HG03039 (cell line): ENCODE data around the gene STPG4.
"Not testable (repeated sequence)": the region's sequence is repeated elsewhere in the genome, so short reads cannot be mapped to it uniquely, and the experiment has no call there.

Source experiments
- ATAC-seq: cut with Tn5 transposase; IDR thresholded peaks from one replicate; pipeline ENCODE4 v1.9.1; 2021; ENCODE audit warnings: mild to moderate bottlenecking, moderate library complexity; ENCODE audit not compliant: unreplicated experiment

The STPG4 gene

DNA sequence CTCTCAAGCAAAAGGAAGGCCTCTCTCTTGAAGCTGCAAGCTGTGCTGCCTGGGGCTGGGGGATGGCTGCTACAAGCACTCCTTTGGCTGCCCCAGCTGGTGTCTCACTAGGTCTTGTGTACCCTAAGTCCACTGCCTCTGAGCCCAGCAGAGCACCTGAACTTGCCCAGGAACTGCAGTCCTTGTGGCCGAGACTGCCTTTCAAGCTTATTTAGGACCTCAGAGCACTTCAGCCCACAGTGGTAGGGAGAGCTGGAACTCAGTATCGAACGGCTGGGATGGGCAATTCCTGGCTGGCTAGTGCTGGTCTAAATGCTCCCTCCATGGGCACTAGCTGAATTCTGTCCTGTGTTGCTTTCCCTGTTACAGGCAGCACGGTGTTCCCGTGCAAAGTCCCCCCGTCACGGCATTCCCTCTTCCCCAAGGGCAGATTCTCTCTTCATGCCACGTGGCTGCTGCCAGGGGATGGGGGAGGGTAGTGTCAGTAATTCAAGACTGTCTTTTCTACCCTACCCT lies 25.9 kb downstream of the STPG4 start:
- no peak for ATAC-seq

DNA sequence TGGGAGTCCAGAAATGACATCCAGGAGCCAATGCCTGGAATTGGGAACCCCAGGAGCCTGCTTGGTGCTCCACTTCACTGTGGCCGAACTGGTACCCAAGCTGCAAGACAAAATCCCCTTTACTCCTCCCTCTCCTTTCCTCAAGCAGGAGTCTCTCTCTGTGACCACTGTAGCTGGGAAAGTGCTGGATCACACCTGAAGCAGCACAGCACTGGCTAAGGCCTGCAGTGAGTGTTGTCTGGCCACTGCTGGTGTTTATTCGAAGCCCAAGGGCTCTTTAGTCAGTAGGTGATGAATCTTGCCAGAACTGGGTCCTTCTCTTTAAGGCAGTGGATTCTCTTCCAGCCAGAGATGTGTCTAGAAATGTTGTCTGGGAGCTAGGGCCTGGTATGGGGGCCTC lies 26.4 kb downstream of the STPG4 start:
- no peak for ATAC-seq

DNA sequence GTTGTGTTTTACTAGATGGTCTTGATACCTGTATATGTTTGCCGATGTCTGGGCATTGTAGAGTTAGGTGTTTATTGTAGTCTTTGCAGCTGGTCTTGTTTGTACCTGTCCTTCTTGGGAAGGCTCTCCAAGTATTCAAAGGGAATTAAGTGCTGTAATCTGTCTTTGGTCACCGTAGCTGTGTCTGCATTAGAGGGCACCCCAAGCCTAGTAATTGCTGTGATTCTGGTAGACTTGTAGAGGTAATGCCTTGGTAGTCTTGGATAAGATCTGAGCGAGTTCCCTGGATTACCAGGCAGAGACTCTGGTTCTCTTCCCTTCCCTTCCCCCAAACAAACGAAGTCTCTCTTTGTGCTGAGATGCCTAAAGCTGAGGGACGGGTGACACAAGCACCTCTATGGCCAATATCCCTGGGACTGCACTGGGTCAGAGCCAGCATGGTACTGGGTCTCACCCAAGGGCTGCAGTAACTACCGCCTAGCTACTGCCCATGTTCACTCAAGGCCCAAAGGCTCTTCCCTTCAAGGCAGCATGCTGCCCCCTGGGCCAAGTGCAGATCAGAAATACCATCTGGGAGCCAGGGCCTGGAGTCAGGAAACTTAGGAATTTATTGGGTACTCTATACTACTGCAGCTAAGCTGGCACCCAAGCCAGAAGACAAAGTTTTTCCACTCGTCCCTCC lies 27.1 kb downstream of the STPG4 start:
- ATAC-seq = no peak

DNA sequence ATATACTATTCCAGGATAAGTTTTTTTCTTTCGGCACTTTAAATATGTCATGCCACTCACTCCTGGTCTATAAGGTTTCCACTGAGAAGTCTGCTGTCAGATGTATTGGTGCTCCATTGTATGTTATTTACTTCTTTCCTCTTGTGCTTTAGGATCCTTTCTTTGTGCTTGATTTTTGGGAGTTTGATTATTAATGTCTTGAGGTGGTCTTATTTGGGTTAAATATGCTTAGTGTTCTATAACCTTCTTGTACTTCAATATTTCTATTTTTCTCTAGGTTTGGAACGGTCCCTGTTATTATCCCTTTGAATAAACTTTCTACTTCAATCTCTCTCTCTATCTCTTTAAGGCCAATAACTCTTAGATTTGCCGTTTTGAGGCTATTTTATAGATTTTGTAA lies 28.3 kb downstream of the STPG4 start:
- ATAC-seq = no peak

DNA sequence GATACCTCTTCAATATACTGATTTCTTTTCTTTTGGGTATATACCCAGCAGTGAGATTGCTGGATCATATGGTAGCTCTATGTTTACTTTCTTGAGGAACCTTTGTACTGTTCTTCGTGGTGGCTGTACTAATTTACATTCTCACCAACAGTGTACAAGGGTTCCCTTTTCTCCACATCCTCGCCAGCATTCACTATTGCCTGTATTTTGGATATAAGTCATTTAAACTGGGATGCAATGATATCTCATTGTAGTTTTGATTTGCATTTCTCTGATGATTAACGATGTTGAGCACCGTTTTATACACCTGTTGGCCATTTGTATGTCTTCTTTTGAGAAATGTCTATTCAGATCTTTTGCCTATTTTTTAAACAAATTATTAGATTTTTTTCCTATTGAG lies 30.4 kb downstream of the STPG4 start:
- not testable (repeated sequence) for ATAC-seq

DNA sequence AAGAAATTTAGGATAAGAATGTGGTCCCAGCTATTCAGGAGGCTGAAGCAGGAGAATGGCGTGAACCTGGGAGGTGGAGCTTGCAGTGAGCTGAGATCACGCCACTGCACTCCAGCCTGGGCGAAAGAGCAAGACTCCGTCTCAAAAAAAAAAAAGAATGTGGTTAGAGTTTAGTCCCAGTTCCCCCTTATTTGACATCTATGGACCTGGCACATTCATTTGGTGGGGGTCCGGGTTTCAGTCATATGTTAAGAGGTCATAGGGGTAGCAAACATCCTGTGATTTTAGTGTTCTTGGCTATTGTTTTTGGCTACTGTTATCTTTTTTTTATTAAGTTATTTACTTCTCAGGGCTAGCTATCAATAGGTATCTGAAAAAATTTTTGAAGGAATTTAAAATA lies 34.7 kb downstream of the STPG4 start:
- ATAC-seq = not testable (repeated sequence)

DNA sequence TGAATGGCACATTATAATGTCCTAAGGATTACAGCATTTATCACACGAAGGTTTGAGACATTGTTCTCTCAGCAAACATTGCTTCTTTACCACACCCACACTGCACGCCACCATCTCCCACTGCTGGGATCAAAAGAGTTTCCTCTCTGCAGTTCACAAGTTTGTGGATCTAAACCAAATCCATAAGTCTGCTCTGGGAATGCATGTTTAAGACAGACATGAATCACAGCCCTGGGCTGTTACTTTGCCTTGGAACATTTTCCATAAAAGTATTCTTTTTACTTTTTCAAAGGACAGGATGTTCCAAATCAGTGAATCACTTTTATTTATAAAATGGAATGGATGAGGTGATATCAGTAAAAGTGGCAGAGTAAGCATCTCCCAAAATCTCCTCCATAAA lies 36.1 kb downstream of the STPG4 start:
- ATAC-seq = no peak

DNA sequence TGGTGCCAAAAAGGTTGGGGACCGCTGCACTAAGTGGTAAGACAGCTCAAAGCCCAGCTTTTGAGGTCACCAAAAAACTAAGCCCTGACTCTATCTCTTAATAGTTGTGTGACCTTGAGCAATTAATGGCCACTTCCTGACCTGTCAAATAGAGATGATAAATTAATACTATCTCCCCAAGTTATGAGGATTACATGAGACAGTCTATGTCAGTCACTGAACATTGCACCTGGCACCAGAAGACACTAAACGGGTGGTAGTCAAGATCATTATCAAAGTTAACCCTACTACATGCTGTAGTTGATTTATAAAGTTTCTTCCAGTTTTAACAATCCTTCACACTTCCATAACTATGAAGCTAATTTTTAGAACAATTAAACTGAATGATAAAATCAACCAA lies 36.5 kb downstream of the STPG4 start:
- no peak for ATAC-seq

DNA sequence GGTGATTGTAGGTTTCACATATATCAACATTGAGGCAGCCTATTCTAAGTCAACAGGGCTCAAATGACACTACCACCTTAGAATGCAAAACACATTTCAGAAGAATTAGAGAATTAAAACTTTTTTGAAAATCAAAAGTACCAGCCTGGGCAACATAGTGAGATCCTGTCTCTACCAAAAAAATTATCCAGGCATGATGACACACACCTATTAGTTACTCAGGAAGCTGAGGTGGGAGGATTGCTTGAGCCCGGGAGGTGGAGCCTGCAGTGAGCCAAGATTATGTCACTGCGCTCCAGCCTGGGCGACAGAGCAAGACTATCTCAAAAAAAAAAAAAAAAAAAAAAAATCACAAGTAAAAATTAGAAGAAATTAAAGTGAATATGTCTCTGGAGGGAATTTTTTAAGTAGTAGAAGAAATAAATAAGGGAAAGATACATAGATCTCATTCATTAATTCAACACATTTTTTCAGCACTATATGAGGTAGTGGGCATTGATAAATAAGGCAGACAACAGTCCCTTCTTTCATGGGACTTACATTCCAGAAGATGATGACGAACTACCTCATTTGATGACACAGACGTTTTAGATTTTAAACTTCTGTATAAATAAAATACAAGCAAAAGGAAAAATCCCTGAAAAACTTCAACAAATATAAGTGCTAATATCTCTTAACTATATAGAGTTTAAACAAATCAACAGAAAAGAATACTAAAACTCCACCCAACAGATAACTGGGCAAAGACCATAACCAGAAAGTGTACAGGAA lies 42.3 kb downstream of the STPG4 start:
- ATAC-seq = no peak

DNA sequence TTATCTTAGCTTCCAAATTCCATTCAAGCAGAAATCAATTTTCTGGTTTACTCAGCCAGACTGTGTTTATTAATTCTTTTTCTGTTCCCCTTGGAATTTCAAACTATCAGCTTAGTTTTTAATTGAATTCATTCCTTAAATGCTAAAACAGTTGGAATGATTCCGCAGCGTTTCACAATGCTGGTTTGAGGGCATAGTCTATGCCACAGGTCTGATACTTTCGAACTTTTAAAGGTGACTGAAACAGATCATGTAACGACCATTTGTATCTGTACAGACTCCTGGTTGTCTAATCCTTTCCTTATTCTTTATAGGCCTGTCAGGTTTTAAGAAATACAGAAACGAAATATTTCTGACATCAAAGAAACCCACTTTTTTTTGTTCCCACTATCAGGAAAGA lies 45.4 kb downstream of the STPG4 start:
- ATAC-seq = no peak

DNA sequence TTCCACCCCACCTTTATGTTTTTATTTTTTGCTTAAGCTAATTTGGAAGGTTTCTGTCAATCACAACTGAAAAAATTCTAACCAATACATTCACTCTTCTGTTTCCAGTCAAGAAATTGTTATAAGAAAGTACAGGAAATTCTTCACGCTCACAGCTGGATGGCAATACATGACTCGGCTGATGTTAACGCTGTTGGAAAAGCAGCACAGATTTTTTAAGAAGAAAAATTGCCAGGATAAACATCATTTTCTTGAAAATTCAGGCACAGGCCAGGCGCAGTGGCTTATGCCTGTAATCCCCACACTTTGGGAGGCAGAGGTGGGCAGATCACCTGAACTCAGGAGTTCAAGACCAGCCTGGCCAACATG lies 46.1 kb downstream of the STPG4 start:
- no peak for ATAC-seq

DNA sequence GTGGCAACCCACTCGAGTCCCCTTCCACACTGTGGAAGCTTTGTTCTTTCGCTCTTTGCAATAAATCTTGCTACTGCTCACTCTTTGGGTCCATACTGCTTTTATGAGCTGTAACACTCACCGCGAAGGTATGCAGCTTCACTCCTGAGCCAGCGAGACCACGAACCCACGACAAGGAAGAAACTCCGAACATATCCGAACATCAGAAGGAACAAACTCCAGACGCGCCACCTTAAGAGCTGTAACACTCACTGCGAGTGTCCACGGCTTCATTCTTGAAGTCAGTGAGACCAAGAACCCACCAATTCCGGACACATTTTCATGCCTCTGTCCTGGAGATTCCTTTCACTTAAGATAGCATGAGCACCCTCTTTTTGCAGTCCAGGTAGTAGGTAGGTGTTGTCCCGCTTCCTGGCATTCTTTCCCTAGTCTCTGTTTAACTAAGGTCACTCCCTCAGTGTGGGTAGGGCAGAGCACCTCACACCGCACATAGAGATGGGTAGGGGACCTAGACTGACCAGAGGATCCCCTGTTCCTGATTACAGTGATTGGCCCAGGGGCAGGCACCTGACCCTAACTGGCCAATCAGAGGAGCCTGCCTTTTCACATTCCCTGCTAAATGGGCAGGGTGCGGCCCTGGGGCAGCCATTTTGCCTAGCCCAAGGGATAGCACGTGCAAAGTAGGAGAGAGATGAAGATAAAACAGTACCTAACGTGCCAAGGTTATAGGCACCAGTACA lies 46.7 kb downstream of the STPG4 start:
- ATAC-seq = not testable (repeated sequence)

DNA sequence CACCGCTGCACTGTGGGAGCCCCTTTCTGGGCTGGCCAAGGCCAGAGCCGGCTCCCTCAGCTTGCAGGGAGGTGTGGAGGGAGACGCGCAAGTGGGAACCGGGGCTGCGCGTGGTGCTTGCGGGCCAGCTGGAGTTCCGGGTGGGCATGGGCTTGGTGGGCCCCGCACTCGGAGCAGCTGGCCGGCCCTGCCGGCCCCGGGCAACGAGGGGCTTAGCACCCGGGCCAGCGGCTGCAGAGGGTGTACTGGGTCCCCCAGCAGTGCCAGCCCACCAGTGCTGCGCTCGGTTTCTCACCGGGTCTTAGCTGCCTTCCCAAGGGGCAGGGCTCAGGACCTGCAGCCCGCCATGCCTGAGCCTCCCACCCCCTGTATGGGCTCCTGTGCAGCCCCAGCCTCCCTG lies 47.9 kb downstream of the STPG4 start:
- ATAC-seq = not testable (repeated sequence)

DNA sequence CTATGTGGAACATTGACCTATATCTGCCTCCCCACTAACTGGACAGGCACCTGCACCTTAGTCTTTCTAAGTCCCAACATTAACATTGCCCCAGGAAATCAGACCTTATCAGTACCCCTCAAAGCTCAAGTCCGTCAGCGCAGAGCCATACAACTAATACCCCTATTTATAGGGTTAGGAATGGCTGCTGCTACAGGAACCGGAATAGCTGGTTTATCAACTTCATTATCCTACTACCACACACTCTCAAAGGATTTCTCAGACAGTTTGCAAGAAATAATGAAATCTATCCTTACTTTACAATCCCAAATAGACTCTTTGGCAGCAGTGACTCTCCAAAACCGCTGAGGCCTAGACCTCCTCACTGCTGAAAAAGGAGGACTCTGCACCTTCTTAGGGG lies 48.9 kb downstream of the STPG4 start:
- not testable (repeated sequence) for ATAC-seq

DNA sequence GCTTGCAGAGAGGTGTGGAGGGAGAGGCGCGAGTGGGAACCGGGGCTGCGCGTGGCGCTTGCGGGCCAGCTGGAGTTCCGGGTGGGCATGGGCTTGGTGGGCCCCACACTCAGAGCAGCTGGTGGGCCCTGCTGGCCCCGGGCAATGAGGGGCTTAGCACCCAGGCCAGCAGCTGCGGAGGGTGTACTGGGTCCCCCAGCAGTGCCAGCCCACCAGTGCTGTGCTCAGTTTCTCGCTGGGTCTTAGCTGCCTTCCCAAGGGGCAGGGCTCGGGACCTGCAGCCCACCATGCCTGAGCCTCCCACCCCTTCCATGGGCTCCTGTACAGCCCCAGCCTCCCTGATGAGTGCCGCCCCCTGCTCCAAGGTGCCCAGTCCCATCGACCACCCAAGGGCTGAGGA lies 55.4 kb downstream of the STPG4 start:
- not testable (repeated sequence) for ATAC-seq

DNA sequence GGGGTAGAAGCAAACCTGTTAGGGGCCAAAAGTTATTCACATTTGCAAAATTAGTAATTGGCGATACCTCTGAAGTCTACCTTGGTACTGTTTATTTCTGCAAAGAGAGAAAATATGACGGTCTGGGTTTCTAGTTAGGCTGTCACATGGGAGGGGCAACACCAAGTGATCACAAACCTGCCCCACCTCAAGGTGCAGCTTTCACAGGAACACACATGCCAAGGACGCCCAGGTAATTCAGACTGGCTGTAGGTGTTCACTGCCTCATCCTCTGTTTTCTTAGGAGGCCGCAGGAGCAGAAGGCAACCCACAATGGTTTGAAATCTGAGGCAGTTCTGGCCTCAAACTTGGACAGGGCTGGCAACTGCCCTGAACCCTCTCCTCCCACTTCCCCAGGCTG lies 56.2 kb downstream of the STPG4 start:
- ATAC-seq = no peak

DNA sequence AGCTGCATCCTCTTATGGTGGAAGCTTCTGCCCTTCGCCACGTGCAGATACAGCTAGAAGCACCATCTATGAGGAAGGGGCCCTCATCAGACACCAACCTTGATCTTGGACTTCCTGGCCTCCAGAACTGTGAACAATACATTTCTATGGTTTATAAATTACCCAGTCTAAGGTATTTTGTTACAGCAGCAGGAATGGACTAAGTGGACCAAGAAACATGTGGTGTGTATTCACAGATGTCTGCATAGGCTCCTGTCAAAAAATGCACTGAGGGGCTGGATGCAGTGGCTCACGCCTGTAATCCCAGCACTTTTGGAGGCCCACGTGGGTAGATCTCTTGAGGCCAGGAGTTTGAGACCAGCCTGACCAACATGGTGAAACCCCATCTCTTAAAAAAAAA lies 57.5 kb downstream of the STPG4 start:
- ATAC-seq = no peak

DNA sequence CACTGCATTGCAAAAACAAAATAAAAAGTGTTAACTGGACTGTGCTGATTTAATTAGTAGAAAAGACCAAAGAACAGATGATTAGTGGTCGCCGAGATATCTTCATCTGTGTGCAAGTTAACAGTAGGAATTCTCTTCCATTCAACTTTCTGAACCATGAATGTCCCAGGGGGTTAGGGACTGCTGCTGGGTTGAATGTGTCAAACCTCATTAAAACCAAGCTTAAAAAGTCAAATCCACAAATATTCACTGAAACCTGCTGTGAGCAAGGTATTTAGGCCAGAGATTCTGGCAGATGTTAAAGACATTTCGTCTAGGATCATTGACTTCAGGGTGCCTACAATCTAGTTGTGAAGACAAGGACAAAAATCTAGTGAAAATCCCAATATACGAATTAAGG lies 58.7 kb downstream of the STPG4 start:
- ATAC-seq = no peak

DNA sequence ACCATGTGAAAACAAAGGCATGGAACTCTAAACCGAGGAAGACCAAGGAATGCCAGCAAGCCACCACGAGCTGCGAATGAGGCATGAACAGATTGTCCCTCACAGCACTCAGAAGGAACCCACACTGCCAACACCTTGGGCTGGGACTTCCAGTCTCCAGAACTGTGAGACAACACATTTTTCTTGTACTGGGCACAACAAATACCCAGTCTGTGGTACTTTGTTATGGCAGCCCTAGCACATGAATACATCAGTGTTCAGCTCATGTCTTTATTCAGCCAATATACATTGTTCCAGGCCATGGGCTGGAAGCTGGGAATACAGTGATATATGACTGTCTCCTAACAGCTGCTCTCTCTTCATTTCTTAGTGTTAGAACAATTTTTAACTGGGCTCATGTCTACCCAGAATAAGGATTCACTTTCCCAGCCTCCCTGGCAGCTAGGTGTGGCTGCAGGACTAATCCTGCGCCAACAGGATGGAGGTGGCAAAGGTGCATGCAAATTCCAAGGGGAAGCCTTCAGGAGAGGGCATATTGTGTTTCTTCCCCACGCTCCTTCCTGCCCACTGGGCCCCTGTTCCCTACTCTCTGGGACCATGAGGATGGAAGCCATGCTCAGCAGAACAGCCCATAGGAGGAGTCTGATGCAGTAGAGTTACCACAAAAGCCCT lies 59.6 kb downstream of the STPG4 start:
- ATAC-seq = no peak

DNA sequence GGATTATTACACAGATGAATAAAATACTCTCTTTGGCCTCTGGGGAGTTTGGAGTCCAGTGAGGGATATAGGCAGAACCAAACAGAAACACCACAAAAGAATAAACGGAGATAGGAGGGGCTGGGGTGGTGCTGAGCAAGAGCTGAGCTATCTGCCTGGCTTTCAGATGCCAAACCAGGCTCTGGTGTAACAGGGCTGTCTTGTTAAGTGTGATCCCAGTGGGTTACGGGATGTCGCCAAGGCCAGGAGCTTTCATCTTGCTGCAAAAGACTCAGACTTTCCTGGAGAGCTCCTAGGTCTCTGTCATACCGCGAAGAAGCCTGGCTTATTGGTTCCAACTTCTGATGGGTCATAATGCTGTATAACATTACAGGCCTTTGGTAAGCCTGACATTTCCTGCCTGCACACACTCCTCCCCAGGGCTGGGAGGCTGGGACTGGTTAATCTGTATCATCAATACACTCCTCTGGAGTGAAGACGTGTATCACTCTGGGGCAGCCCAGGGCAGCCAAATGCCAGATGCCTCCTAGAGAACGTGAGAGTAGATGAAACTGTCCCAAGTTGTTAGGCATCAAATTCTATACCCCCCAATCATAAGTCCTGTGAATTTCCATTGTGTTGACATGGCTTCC lies 60.5 kb downstream of the STPG4 start:
- ATAC-seq = no peak

DNA sequence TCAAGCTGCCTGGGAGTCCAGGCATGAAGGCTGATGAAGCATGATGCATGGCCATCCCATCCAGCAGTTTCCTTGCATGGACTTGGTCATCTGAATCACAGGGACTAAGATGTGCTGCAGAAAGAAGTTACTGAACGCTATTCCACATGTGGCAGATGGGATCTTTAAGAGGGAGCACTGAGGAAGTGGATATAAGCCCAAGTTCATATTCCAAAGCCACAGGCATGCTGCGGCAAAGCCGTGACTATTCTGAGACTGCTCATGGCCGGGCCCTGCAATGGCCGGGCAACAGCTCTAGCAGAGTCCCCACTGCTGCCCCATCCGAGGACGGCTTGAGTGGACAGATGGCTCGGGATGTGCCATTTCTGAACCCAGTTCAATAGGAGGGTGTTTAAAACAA lies 61.5 kb downstream of the STPG4 start:
- no peak for ATAC-seq
